HepG2 (cell line): Measurements from ENCODE around the gene UBAP2L. TPM values are rescaled to one million over a fixed set of nuclear protein-coding genes. Genes with fewer than 3 reads are reported as not detected.
A peak's percentile ranks its signal among the peaks of the same experiment; 100 is the strongest.

ENCODE experiments used
- ATAD3A ChIP-seq: sonication (generic); formaldehyde crosslinking; IDR thresholded peaks from 2 replicates; pipeline ENCODE4 v1.4.0; 2020; ENCODE audit warnings: missing genetic modification reagents
- ATF1 ChIP-seq: IDR thresholded peaks from 2 replicates; pipeline ENCODE4 v1.6.1; 2016; ENCODE audit warnings: mild to moderate bottlenecking, control low read depth
- FOXJ3 ChIP-seq: sonication (generic); formaldehyde crosslinking; IDR thresholded peaks from 2 replicates; pipeline ENCODE4 v1.4.0; 2020; ENCODE audit warnings: missing genetic modification reagents, mild to moderate bottlenecking, borderline replicate concordance
- HMGA1 ChIP-seq: sonication (generic); formaldehyde crosslinking; conservative IDR thresholded peaks from 2 replicates; pipeline ENCODE4 v1.4.0; 2020; ENCODE audit warnings: missing genetic modification reagents
- KDM3A ChIP-seq: IDR thresholded peaks from 2 replicates; pipeline ENCODE4 v1.6.1; 2018; ENCODE audit warnings: low read depth, missing compliant biosample characterization
- KDM5B ChIP-seq: sonication (generic); formaldehyde crosslinking; IDR thresholded peaks from 2 replicates; pipeline ENCODE4 v1.4.0; 2020; ENCODE audit warnings: missing genetic modification reagents, mild to moderate bottlenecking, borderline replicate concordance
- KLF11 ChIP-seq: IDR thresholded peaks from 2 replicates; pipeline ENCODE4 v1.6.1; 2016; ENCODE audit warnings: missing compliant biosample characterization
- MEIS1 ChIP-seq: sonication (generic); formaldehyde crosslinking; IDR thresholded peaks from 2 replicates; pipeline ENCODE4 v1.9.0; 2021; ENCODE audit warnings: mild to moderate bottlenecking, missing genetic modification reagents, moderate library complexity, borderline replicate concordance
- PHB2 ChIP-seq: fragments of 450-650 bp; IDR thresholded peaks from 2 replicates; pipeline ENCODE4 v1.6.1; 2018; ENCODE audit not compliant: partially characterized antibody
- RAD51 ChIP-seq: fragments of 450-650 bp; IDR thresholded peaks from 2 replicates; pipeline ENCODE4 v1.6.1; 2016; ENCODE audit warnings: borderline replicate concordance
- RARG ChIP-seq: sonication (generic); formaldehyde crosslinking; IDR thresholded peaks from 2 replicates; pipeline ENCODE4 v1.4.0; 2020; ENCODE audit warnings: low read depth, mild to moderate bottlenecking, missing genetic modification reagents
- SP2 ChIP-seq: sonication (generic); formaldehyde crosslinking; IDR thresholded peaks from 2 replicates; pipeline ENCODE4 v1.5.1; 2020; ENCODE audit warnings: mild to moderate bottlenecking, missing genetic modification reagents
- SRF ChIP-seq: IDR thresholded peaks from 2 replicates; pipeline ENCODE4 v1.6.1; 2011; ENCODE audit warnings: mild to moderate bottlenecking, low read depth, low read length, moderate library complexity
- TBP ChIP-seq: sonication (generic); formaldehyde crosslinking; IDR thresholded peaks from 2 replicates; pipeline ENCODE4 v1.5.0; 2020; ENCODE audit warnings: missing genetic modification reagents
- THYN1 ChIP-seq: sonication (generic); formaldehyde crosslinking; IDR thresholded peaks from 2 replicates; pipeline ENCODE4 v1.8.1; 2023; ENCODE audit warnings: low read depth, mild to moderate bottlenecking, moderate library complexity, missing genetic modification reagents, borderline replicate concordance
- TOPORS ChIP-seq: sonication (generic); formaldehyde crosslinking; IDR thresholded peaks from 2 replicates; pipeline ENCODE4 v1.8.0; 2023; ENCODE audit warnings: mild to moderate bottlenecking, missing genetic modification reagents
- ZBTB20 ChIP-seq: sonication (generic); formaldehyde crosslinking; IDR thresholded peaks from 2 replicates; pipeline ENCODE4 v1.8.1; 2023; ENCODE audit warnings: missing genetic modification reagents, low read depth, mild to moderate bottlenecking, borderline replicate concordance
- ZBTB3 ChIP-seq: sonication (generic); formaldehyde crosslinking; IDR thresholded peaks from 2 replicates; pipeline ENCODE4 v1.4.0; 2020; ENCODE audit warnings: low read depth, mild to moderate bottlenecking, moderate library complexity, missing genetic modification reagents, borderline replicate concordance
- ZNF235 ChIP-seq: sonication (generic); formaldehyde crosslinking; IDR thresholded peaks from 2 replicates; pipeline ENCODE4 v1.8.1; 2023; ENCODE audit warnings: mild to moderate bottlenecking, missing genetic modification reagents, borderline replicate concordance
- ZNF333 ChIP-seq: sonication (generic); formaldehyde crosslinking; IDR thresholded peaks from 2 replicates; pipeline ENCODE4 v1.4.0; 2020; ENCODE audit warnings: mild to moderate bottlenecking, missing genetic modification reagents, borderline replicate concordance
- ZNF558 ChIP-seq: sonication (generic); formaldehyde crosslinking; IDR thresholded peaks from 2 replicates; pipeline ENCODE4 v1.9.0; 2022; ENCODE audit warnings: mild to moderate bottlenecking, missing genetic modification reagents, borderline replicate concordance
- ZNF563 ChIP-seq: sonication (generic); formaldehyde crosslinking; IDR thresholded peaks from 2 replicates; pipeline ENCODE4 v1.8.0; 2022; ENCODE audit warnings: mild to moderate bottlenecking, moderate library complexity, missing genetic modification reagents
- ZNF644 ChIP-seq: IDR thresholded peaks from 2 replicates; pipeline ENCODE4 v1.6.1; 2016; ENCODE audit warnings: low read depth
- ZNF709 ChIP-seq: sonication (generic); formaldehyde crosslinking; IDR thresholded peaks from 2 replicates; pipeline ENCODE4 v1.5.0; 2020; ENCODE audit warnings: mild to moderate bottlenecking, missing genetic modification reagents
- ZNF841 ChIP-seq: sonication (generic); formaldehyde crosslinking; IDR thresholded peaks from 2 replicates; pipeline ENCODE4 v1.8.1; 2023; ENCODE audit warnings: missing genetic modification reagents, borderline replicate concordance
- ZSCAN9 ChIP-seq: IDR thresholded peaks from 2 replicates; pipeline ENCODE4 v1.6.1; 2016; ENCODE audit warnings: borderline replicate concordance
- polyA plus RNA-seq, 8 experiments: library from polyadenylated mRNA; depleted of rRNA in 3 of 8; stranded (reverse) in 7 of 8; unstranded in 1 of 8; fragments of >200 nt; fragmentation: Illumina TruSeq in 4 of 8; extraction: Trizol in 4 of 8; gene quantifications; 2 replicates each; pipeline versions ENCODE4 v1.2.1 to v1.2.3, GENCODE V29; 2011 to 2016; ENCODE audit warnings: low read depth in 4 of 8, missing spikeins in 1 of 8, mixed read lengths in 1 of 8; ENCODE audit not compliant: insufficient read depth in 1 of 8
- total RNA-seq, 5 experiments: library from RNA; depleted of rRNA; stranded (reverse); fragments of >200 nt; fragmentation: Illumina TruSeq; extraction: Trizol; gene quantifications; 2 replicates each; pipeline ENCODE4 v1.2.3, GENCODE V29; 2016; ENCODE audit warnings: low read depth in 1 of 5
- TF ChIP-seq, protein P1 (sequence below): sonication (generic); formaldehyde crosslinking; IDR thresholded peaks from 2 replicates; pipeline ENCODE4 v1.4.0; 2020; ENCODE audit warnings: mild to moderate bottlenecking, missing genetic modification reagents
- TF ChIP-seq, protein P2 (sequence below): IDR thresholded peaks from 2 replicates; pipeline ENCODE4 v1.6.1; 2012; ENCODE audit warnings: inconsistent platforms
- TF ChIP-seq, protein P3 (sequence below): sonication (generic); formaldehyde crosslinking; IDR thresholded peaks from 2 replicates; pipeline ENCODE4 v1.8.0; 2022; ENCODE audit warnings: missing genetic modification reagents, mild to moderate bottlenecking, inconsistent platforms, borderline replicate concordance

UBAP2L gene
- total and polyA plus RNA-seq, 2 of the 13 experiments (the other 11 are each of a cell fraction or from before 2014, with no cell fraction given) = 74.2 to 159 TPM

DNA sequence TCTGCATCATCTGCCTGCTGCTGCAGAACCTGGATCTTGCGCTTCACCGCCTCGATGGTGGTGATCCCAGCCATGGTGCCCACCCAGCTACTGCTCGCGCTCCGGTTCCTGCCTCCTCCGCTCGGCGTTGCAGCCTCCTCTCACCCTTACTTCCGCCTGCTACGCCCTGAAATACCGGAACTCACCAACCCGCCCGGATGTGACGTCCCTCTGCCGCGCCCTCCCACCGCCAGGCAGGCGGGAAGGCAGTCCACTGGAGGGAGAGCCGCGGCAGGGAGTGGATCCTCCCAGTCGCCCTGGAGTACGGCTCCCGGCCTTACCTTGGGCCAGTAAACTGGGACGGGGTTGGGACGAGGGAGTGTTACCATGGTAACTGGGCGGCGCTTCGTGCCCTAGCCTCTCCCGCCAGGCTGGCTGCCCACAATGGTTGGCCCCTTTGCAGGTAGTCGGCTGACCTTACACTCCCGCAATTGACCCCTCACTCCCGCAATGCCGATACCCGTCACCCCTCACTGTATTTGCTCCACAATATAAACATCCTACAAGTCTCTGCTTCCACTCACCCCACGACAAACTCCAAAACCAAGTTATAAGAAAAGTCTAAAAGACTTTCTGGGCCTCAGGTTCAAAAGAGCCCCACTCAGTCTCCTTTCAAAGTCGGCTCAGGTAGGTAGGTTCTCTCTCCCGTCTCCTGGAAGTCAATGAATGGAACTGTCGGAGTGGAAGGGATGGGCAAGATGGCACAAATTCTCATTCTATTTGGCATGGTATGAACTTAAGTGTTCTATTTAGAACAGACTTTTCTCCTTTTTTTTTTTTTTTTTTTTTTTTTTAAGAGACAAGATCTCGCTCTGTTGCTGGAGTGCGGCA lies 37.5 kb upstream of the UBAP2L start (continued):
- TF ChIP-seq ZNF235 (CRISPR knock-in tag) = peak; percentile 60; the same call in 1 of the 2 replicates
- TF ChIP-seq, protein P1, sequence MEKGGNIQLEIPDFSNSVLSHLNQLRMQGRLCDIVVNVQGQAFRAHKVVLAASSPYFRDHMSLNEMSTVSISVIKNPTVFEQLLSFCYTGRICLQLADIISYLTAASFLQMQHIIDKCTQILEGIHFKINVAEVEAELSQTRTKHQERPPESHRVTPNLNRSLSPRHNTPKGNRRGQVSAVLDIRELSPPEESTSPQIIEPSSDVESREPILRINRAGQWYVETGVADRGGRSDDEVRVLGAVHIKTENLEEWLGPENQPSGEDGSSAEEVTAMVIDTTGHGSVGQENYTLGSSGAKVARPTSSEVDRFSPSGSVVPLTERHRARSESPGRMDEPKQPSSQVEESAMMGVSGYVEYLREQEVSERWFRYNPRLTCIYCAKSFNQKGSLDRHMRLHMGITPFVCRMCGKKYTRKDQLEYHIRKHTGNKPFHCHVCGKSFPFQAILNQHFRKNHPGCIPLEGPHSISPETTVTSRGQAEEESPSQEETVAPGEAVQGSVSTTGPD (CRISPR knock-in tag) = peak; percentile 95
- TF ChIP-seq TBP (CRISPR knock-in tag) = no peak
- TF ChIP-seq KLF11 = peak; percentile 72; the same call in 1 of the 2 replicates
- no peak for TF ChIP-seq RAD51
- peak; percentile 65; the same call in 1 of the 2 replicates for TF ChIP-seq ZNF709 (CRISPR knock-in tag)
- TF ChIP-seq ATF1 (CRISPR knock-in tag) = peak; percentile 90
- TF ChIP-seq HMGA1 (CRISPR knock-in tag) = no peak
- no peak for TF ChIP-seq PHB2
- TF ChIP-seq KDM5B = peak; percentile 90
- TF ChIP-seq, protein P2, sequence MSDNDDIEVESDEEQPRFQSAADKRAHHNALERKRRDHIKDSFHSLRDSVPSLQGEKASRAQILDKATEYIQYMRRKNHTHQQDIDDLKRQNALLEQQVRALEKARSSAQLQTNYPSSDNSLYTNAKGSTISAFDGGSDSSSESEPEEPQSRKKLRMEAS = peak; percentile 92
- TF ChIP-seq THYN1 = no peak
- TF ChIP-seq ATAD3A (CRISPR knock-in tag) = no peak
- 0 out of 2 replicates have a peak, but pooled peaks have one; percentile 77 for TF ChIP-seq TOPORS
- TF ChIP-seq ZNF333 = no peak
- no peak for TF ChIP-seq ZNF644
- peak; percentile 40; the same call in 1 of the 2 replicates for TF ChIP-seq ZNF558 (CRISPR knock-in tag)
- no peak for TF ChIP-seq ZBTB3 (CRISPR knock-in tag)
- TF ChIP-seq ZSCAN9 (CRISPR knock-in tag) = no peak; the same call in 1 of the 2 replicates
- TF ChIP-seq FOXJ3 = no peak
- peak; percentile 85; the same call in 1 of the 2 replicates for TF ChIP-seq KDM3A
- peak; percentile 57 for TF ChIP-seq ZBTB20 (CRISPR knock-in tag)
- TF ChIP-seq, protein P3, sequence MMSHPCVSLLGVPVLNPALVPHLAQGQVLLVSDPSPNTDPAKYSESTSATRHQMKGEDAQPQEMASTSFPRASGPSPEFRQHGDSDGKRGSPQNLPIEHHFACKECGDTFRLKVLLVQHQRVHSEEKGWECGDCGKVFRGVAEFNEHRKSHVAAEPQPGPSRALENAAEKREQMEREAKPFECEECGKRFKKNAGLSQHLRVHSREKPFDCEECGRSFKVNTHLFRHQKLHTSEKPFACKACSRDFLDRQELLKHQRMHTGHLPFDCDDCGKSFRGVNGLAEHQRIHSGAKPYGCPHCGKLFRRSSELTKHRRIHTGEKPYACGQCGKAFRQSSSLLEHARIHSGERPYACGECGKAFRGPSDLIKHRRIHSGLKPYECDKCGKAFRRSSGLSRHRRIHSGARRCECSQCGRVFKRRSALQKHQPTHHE = peak; percentile 91
- TF ChIP-seq ZNF841 (CRISPR knock-in tag) = no peak
- TF ChIP-seq SP2 (CRISPR knock-in tag) = peak; percentile 87
- no peak for TF ChIP-seq RARG (CRISPR knock-in tag)
- peak; percentile 50; the same call in 1 of the 2 replicates for TF ChIP-seq MEIS1 (CRISPR knock-in tag)
- TF ChIP-seq SRF = peak; percentile 43; the same call in 1 of the 2 replicates
- 0 out of 2 replicates have a peak, but pooled peaks have one; percentile 85 for TF ChIP-seq ZNF563 (CRISPR knock-in tag)
